T-cell (primary cell): Measurements from ENCODE around the gene GATAD2A. TPM values are rescaled to one million over a fixed set of nuclear protein-coding genes. Genes with fewer than 3 reads are reported as not detected.

ENCODE experiments used
- ATAC-seq, 4 experiments: fragments of 200-7000 bp in 3 of 4; fragments of 150-1000 bp in 1 of 4; cut with Tn5 transposase; replicated peaks in 1 of 4; 1 replicate in 3 of 4; 2 replicates in 1 of 4; pipeline ENCODE4 v1.10.0; 2021; ENCODE audit warnings: moderate library complexity in 3 of 4, mild to moderate bottlenecking in 2 of 4, moderate number of reproducible peaks in 1 of 4
- CTCF ChIA-PET, 2 donors: fragments of 300-600 bp; sonication (Branson Sonifier 250); formaldehyde crosslinking; loops; one replicate each; lab custom pipeline; 2022; ENCODE audit warnings: antibody characterized with exemption in 2 of 2; lab: Charles Lee
- POLR2A ChIA-PET, 2 donors: fragments of 300-600 bp; sonication (Branson Sonifier 250); formaldehyde crosslinking; loops; one replicate each; lab custom pipeline; 2022; ENCODE audit warnings: antibody characterized with exemption in 2 of 2; lab: Charles Lee
- DNase-seq, 35 experiments: peaks; one replicate each; pipeline versions ENCODE4 v3.0.0 to v3.0.0-alpha.2; 2013 to 2023
- H3K27ac ChIP-seq: one replicate; pipeline ENCODE4 v1.5.1; 2013; ENCODE audit warnings: low read length
- H3K27me3 ChIP-seq, 2 experiments: replicated peaks in 1 of 2; 1 replicate in 1 of 2; 2 replicates in 1 of 2; pipeline versions ENCODE4 v1.6.1 to v1.7.0; 2013; ENCODE audit warnings: low read length in 1 of 2, mixed read lengths in 1 of 2; ENCODE audit not compliant: control insufficient read depth in 2 of 2, insufficient read depth in 2 of 2; ENCODE audit errors: extremely low read depth in 1 of 2
- H3K36me3 ChIP-seq, 2 donors: 1 replicate in 1 of 2; 2 replicates in 1 of 2; pipeline versions ENCODE4 v1.6.1 to v1.7.0; 2013; ENCODE audit warnings: low read length in 1 of 2; ENCODE audit not compliant: control insufficient read depth in 2 of 2, insufficient read depth in 1 of 2; ENCODE audit errors: extremely low read depth in 1 of 2
- H3K4me1 ChIP-seq, 2 experiments: 1 replicate in 1 of 2; 2 replicates in 1 of 2; pipeline versions ENCODE4 v1.6.1 to v1.7.0; 2013; ENCODE audit warnings: low read length in 2 of 2, mixed read lengths in 1 of 2; ENCODE audit not compliant: insufficient read depth in 2 of 2, control insufficient read depth in 1 of 2; ENCODE audit errors: extremely low read depth in 1 of 2
- H3K4me3 ChIP-seq, 2 donors: 1 replicate in 1 of 2; 2 replicates in 1 of 2; pipeline versions ENCODE4 v1.5.1 to v1.7.0; 2013; ENCODE audit warnings: mild to moderate bottlenecking in 2 of 2, low read length in 1 of 2, moderate library complexity in 1 of 2; ENCODE audit not compliant: control insufficient read depth in 1 of 2; ENCODE audit errors: extremely low read depth in 1 of 2
- H3K9me3 ChIP-seq: 2 replicates; pipeline ENCODE4 v1.7.0; 2013
- H3K27ac Mint-ChIP-seq, 2 donors: one replicate each; pipeline ENCODE4 v1.8.0; 2020 to 2021; ENCODE audit warnings: mild to moderate bottlenecking in 2 of 2, mixed read lengths in 2 of 2
- H3K27me3 Mint-ChIP-seq, 2 donors: one replicate each; pipeline ENCODE4 v1.8.0; 2021 to 2022; ENCODE audit warnings: mixed read lengths in 2 of 2
- H3K36me3 Mint-ChIP-seq: one replicate; pipeline ENCODE4 v1.8.0; 2021; ENCODE audit warnings: mixed read lengths
- H3K4me1 Mint-ChIP-seq, 3 donors: one replicate each; pipeline ENCODE4 v1.8.0; 2020 to 2022; ENCODE audit warnings: mixed read lengths in 3 of 3, mild to moderate bottlenecking in 1 of 3
- H3K4me3 Mint-ChIP-seq, 3 donors: one replicate each; pipeline ENCODE4 v1.8.0; 2020 to 2022; ENCODE audit warnings: mild to moderate bottlenecking in 3 of 3, mixed read lengths in 3 of 3, moderate library complexity in 3 of 3
- H3K9me3 Mint-ChIP-seq, 3 donors: one replicate each; pipeline ENCODE4 v1.8.0; 2020 to 2022; ENCODE audit warnings: mixed read lengths in 3 of 3
- WGBS: methylation state at CpG from one replicate; pipeline ENCODE4 v1.1.5; 2013; ENCODE audit warnings: missing lambda C conversion rate; ENCODE audit not compliant: insufficient coverage; 5-methylcytosine and 5-hydroxymethylcytosine counted together
- total RNA-seq, 35 experiments: library from RNA in 6 of 35; stranded (reverse) in 6 of 35; fragments of 120-200 nt in 1 of 35; gene quantifications; one replicate each; pipeline versions ENCODE4 v1.2.1 to v1.2.4 and lab custom pipeline; 2013 to 2026

GATAD2A gene
- total RNA-seq, 5 donors from 2014 or later (not counting 1 experiment from before 2014, with no cell fraction given) = 114 to 144 (median 133) TPM

DNA sequence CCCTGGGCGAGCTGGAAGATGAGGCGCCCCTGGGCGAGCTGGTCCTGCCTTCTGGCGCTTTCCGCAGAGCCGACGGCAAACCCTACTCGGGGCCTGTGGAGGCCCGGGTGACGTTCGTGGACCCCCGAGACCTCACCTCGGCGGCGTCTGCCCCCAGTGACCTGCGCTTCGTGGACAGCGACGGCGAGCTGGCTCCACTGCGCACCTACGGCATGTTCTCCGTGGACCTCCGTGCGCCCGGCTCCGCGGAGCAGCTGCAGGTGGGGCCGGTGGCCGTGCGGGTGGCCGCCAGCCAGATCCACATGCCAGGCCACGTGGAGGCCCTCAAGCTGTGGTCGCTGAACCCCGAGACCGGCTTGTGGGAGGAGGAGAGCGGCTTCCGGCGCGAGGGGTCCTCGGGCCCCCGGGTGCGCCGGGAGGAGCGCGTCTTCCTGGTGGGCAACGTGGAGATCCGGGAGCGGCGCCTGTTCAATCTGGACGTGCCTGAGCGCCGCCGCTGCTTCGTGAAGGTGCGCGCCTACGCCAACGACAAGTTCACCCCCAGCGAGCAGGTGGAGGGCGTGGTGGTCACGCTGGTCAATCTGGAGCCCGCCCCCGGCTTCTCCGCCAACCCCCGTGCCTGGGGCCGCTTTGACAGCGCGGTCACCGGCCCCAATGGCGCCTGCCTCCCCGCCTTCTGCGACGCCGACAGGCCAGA lies 138.9 kb downstream of the GATAD2A start:
- Mint-ChIP-seq H3K4me3 (no peak overlapping the region), H3K36me3 (no peaks in the 10 kb centered on the region), H3K9me3 (no peaks in the 10 kb centered on the region), H3K4me1 (peaks cover 11 to 22% (median 15%) of the 10 kb centered on the region in 3 donors), H3K27ac (no peak overlapping the region), H3K27me3 (peaks cover 0 to 4% of the 10 kb centered on the region in 2 donors)
- Histone ChIP-seq H3K27ac (no peak overlapping the region), H3K36me3 (no peaks in the 10 kb centered on the region), H3K4me1 (peaks cover 4 to 34% of the 10 kb centered on the region in 2 experiments), H3K9me3 (no peaks in the 10 kb centered on the region), H3K4me3 (no peak overlapping the region), H3K27me3 (peaks cover 0 to 66% of the 10 kb centered on the region in 2 experiments)
- 92% methylated on average over 75 of the region's 75 CpGs for WGBS
- POLR2A ChIA-PET = no interaction called here
- ATAC-seq (no peak), DNase-seq (no peak)
- CTCF ChIA-PET = no interaction called here

- Histone ChIP-seq H3K36me3 (no peaks in the 10 kb centered on the region), H3K27me3 (peaks cover 0 to 66% of the 10 kb centered on the region in 2 experiments), H3K27ac (no peak overlapping the region), H3K9me3 (no peaks in the 10 kb centered on the region), H3K4me1 (peaks cover 4 to 28% of the 10 kb centered on the region in 2 experiments), H3K4me3 (no peak overlapping the region)
- ChIA-PET CTCF (no interaction called here), POLR2A (no interaction called here)
- Mint-ChIP-seq H3K27me3 (peaks cover 0 to 4% of the 10 kb centered on the region in 2 donors), H3K9me3 (no peaks in the 10 kb centered on the region), H3K4me1 (peaks cover 11 to 18% (median 15%) of the 10 kb centered on the region in 3 donors), H3K4me3 (no peak overlapping the region), H3K36me3 (no peaks in the 10 kb centered on the region), H3K27ac (no peak overlapping the region)
- 90% methylated on average over 53 of the region's 53 CpGs for WGBS
- DNase-seq (no peak), ATAC-seq (no peak)
Observed at GRCh38 chr19:19544954-19545591, 139.6 kb downstream of the GATAD2A start.

DNA sequence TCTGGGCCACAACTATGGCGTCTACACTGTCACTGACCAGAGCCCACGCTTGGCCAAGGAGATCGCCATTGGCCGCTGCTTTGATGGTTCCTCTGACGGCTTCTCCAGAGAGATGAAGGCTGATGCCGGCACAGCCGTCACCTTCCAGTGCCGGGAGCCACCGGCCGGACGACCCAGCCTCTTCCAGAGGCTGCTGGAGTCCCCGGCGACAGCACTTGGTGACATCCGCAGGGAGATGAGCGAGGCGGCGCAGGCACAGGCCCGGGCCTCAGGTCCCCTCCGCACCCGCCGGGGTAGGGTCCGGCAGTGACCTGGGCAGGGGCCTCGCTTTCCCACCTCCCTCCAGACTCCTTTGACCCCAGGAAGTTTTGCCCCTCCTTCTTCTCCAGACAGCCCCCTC lies 140.2 kb downstream of the GATAD2A start:
- peaks cover 0 to 69% of the 10 kb centered on the region in 2 experiments for H3K27me3 ChIP-seq
- H3K4me3 ChIP-seq = no peak overlapping the region
- no peaks in the 10 kb centered on the region for H3K36me3 Mint-ChIP-seq
- no peaks in the 10 kb centered on the region for H3K9me3 Mint-ChIP-seq
- peaks cover 2 to 22% of the 10 kb centered on the region in 2 experiments for H3K4me1 ChIP-seq
- ChIA-PET POLR2A (no interaction called here), CTCF (no interaction called here)
- ATAC-seq (no peak), DNase-seq (no peak)
- WGBS = 95% methylated on average over 21 of the region's 23 CpGs
- no peaks in the 10 kb centered on the region for H3K9me3 ChIP-seq
- H3K27ac Mint-ChIP-seq = no peak overlapping the region
- no peak overlapping the region for H3K27ac ChIP-seq
- H3K36me3 ChIP-seq = no peaks in the 10 kb centered on the region
- H3K4me1 Mint-ChIP-seq = peaks cover 9 to 16% (median 12%) of the 10 kb centered on the region in 3 donors
- peaks cover 0 to 4% of the 10 kb centered on the region in 2 donors for H3K27me3 Mint-ChIP-seq
- H3K4me3 Mint-ChIP-seq = no peak overlapping the region

DNA sequence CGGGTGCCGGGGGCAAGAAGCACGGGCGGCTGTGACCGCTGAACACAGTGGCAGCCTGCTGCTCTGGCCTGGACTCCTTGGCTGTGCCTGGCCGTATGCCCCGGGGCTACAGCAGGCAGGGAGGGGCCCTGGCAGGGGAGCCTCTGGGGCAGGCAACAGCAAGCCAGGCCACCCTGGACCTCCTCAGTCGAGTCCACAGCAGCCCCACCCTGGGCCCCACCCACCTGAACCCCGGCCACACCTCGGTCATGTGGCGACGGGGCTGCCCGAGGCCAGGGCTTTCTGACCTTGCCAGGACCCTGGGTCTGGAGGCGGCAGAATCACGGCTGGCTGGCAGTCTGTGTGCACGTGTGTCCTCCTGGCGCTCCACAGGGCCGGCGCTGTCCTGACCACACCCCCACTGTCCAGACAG lies 141.3 kb downstream of the GATAD2A start:
- H3K4me3 Mint-ChIP-seq = no peak overlapping the region
- peaks cover 0 to 11% of the 10 kb centered on the region in 2 experiments for H3K4me1 ChIP-seq
- no peaks in the 10 kb centered on the region for H3K9me3 ChIP-seq
- H3K36me3 ChIP-seq = no peaks in the 10 kb centered on the region
- ATAC-seq (no peak), DNase-seq (no peak)
- H3K27me3 Mint-ChIP-seq = peaks cover 0 to 4% of the 10 kb centered on the region in 2 donors
- H3K4me3 ChIP-seq = no peak overlapping the region
- 83% methylated on average over 17 of the region's 19 CpGs for WGBS
- ChIA-PET POLR2A (no interaction called here), CTCF (no interaction called here)
- H3K27me3 ChIP-seq = peaks cover 0 to 59% of the 10 kb centered on the region in 2 experiments
- no peak overlapping the region for H3K27ac ChIP-seq
- H3K9me3 Mint-ChIP-seq = no peaks in the 10 kb centered on the region
- peaks cover 2 to 9% (median 6%) of the 10 kb centered on the region in 3 donors for H3K4me1 Mint-ChIP-seq
- no peaks in the 10 kb centered on the region for H3K36me3 Mint-ChIP-seq
- peak overlapping the region in 1 of 2 donors; percentile 22 for H3K27ac Mint-ChIP-seq

DNA sequence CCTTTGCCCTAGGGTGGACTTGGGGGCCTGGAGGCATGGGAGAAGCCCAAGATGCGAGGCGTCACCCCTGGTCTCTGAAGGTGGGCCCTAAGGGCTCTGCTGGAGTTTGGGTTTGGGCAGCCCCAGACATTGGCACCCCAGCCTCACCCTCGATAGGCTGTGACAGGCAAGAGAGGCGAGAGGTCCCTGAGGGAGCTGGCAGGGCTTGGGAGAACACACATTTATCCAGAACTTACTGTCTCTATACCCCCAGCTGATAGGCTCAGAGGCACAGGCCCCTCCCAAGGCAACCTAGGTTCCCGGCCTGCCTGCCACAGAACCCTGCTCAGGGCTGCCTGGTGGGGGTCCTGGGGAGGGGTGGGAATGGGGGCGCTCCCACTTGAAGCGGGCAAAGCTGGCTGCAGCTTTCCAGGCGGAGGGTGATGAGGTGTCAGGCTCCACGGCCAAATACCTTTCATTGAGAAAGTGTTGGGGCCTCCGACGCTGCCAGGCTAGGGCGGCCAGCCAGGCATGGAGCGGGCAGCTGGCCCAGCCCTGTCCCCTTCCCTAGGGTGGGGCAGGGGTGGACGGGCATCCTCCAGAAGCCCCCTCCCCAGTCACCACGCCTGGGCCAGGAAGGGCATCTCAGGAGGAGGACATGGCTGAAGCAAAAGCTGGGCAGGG lies 142.3 kb downstream of the GATAD2A start:
- Mint-ChIP-seq H3K27me3 (no peaks in the 10 kb centered on the region), H3K36me3 (no peaks in the 10 kb centered on the region), H3K4me1 (no peaks in the 10 kb centered on the region), H3K4me3 (no peak overlapping the region), H3K27ac (no peak overlapping the region), H3K9me3 (no peaks in the 10 kb centered on the region)
- Histone ChIP-seq H3K4me1 (peaks cover 0 to under 1% of the 10 kb centered on the region in 2 experiments), H3K4me3 (no peak overlapping the region), H3K27me3 (peaks cover 0 to 51% of the 10 kb centered on the region in 2 experiments), H3K9me3 (no peaks in the 10 kb centered on the region), H3K36me3 (no peaks in the 10 kb centered on the region), H3K27ac (no peak overlapping the region)
- WGBS = 73% methylated on average over 5 of the region's 15 CpGs
- POLR2A ChIA-PET = interaction anchor here in 1 of 2 donors (0.7 kb wide), 1 partner anchor 51 kb away, joined by 3 read pairs; no protein-coding TSS in a partner anchor
- ATAC-seq = no peak
- CTCF ChIA-PET = no interaction called here
- DNase-seq = no peak
